ENCODE data around the gene IL20RB.
"Not testable (repeated sequence)": the region's sequence is repeated elsewhere in the genome, so short reads cannot be mapped to it uniquely, and the experiment has no call there.

The IL20RB gene

GRCh38 chr3:136943436-136943835, 14.3 kb upstream of the IL20RB start:
- no peak for DNase-seq (ENCODE audit: low read depth in 2 of 3, low spot score in 1 of 3)

- no peak for DNase-seq (ENCODE audit: low read depth in 2 of 3, low spot score in 1 of 3)
Observed at GRCh38 chr3:136946978-136947377, 10.8 kb upstream of the IL20RB start.

DNA sequence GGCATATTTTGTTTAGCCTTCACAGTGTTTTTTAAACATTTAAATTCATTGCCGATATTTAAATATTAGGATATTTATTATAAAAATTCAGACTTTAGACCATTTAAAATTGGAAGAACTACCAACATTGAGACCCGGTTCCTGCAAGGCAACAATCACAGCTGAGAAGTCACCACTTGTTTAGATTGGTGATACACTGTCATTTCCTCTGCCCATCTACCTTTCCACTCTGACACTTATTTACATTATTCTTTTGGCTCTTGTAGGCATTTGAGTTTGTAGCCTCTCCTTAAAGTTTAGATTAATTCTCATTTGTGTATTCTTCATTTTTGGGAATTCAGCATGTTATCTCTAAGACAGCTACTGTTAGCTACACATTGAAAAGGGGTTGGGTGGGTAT, 10.3 kb upstream of the IL20RB start:
- DNase-seq (ENCODE audit: low read depth in 2 of 3, low spot score in 1 of 3), result no peak

- no peak for DNase-seq (ENCODE audit: low read depth in 2 of 3, low spot score in 1 of 3)
Observed at GRCh38 chr3:136949146-136949545, 8.6 kb upstream of the IL20RB start.

GRCh38 chr3:136949708-136950107, 8.1 kb upstream of the IL20RB start:
- DNase-seq (ENCODE audit: low read depth in 2 of 3, low spot score in 1 of 3), result no peak

GRCh38 chr3:136950623-136951022, 7.2 kb upstream of the IL20RB start:
- no peak for DNase-seq (ENCODE audit: low read depth in 2 of 3, low spot score in 1 of 3)

DNA sequence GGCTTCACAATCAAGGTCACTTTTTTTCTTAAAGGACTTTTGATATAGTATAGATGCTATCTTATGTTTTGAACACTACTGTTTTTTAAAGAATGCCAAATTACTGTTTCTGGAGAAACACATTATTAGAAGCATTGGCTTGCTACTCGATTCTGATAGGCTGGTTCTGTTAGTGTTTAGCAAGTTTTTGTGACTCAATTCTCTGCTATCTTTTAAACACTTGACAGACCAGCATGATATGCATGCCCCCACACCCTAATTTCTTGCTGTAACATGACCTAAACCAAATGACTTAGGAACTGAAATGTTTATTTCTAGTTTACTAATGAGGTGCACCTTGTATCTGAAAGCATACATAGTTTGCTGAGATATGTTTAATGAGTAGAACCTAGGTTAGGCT, 5.5 kb upstream of the IL20RB start:
- DNase-seq (ENCODE audit: low read depth in 2 of 3, low spot score in 1 of 3), result no peak

DNA sequence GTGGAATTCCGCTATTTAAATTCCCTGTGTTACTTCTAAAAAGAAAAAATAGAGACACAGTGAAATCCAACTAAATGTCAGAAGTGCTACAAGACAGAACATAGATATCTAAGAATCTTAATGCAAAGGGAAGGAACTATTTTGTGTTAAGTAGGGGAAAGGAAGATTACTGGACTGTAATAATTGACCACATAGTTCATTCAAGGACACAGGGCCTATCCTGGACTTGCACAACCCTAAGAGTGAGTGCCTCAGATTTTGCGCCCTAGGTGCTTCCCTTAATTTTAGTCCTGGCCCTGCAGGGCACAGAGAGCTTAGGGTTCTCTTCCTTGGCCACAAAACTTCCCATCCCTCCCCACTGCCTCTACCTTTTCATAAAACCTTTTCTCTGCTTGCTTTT, 3.5 kb upstream of the IL20RB start:
- DNase-seq (ENCODE audit: low read depth in 2 of 3, low spot score in 1 of 3), result no peak

- DNase-seq (ENCODE audit: low read depth in 2 of 3, low spot score in 1 of 3), result no peak
Observed at GRCh38 chr3:136954980-136955780, 2.6 kb upstream of the IL20RB start.

DNA sequence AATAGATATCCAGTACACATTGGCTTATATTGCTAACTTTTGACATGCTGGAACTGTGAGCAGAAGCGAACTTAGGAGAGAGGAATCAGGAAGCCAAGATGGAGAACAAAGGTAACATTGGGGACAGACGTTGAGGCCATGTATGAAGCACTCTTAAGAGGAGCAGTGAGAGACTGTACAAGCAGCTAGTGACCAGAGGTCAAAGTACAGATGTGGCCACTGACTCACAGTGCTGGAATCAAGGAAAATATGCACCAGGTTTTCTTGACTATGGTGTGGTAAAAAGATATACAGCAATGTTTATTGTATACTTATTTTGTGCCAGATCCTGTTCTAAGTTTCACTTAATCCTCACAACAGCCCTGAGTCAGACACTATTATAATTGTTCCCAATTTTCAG, 2.0 kb upstream of the IL20RB start:
- DNase-seq (ENCODE audit: low read depth in 2 of 3, low spot score in 1 of 3), result no peak

DNA sequence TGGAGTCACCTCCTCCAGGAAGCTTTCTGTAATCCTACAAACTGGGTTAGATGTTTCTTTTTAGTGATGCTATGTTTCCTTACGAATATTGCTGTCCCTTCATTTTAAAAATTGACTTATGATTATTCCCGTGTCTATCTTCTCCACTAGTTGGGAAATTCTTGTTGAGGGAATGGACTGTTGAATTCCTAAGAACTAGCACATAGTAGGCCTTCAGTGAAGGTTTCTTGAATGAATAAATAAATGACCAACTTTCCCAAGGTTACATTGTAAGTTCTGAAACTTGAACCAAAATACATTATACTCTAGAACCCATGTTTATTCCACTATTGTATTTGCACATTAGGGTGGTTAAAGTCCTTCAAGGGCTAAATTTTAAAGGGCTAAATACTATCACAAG, 812 bp upstream of the IL20RB start:
- no peak for DNase-seq (ENCODE audit: low read depth in 2 of 3, low spot score in 1 of 3)

GRCh38 chr3:136958939-136959338, 1.2 kb downstream of the IL20RB start:
- DNase-seq (ENCODE audit: low read depth in 2 of 3, low spot score in 1 of 3), result no peak

DNA sequence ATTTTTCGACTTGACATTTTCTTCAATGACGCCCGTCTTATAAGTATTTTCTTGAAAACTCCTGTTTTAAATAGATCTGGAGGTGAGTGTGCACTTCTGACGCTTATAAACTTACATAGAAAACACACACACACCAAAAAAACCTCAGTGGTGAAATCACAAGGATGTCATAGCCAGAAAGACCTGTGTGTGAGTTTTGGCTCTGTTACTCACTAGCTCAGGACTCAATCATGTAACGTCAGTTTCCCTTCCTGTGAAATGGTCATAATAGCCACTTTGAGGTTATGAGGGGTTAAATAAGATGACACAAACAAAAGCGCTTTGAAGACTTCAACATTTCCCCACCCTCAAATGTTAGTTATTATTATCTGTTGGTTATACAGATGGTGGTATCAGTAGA, 1.8 kb downstream of the IL20RB start:
- DNase-seq (ENCODE audit: low read depth in 2 of 3, low spot score in 1 of 3), result no peak

GRCh38 chr3:136960838-136961836, 3.4 kb downstream of the IL20RB start:
- DNase-seq (ENCODE audit: low read depth in 2 of 3, low spot score in 1 of 3), result no peak

- DNase-seq (ENCODE audit: low read depth in 2 of 3, low spot score in 1 of 3), result no peak
Observed at GRCh38 chr3:136962927-136963326, 5.1 kb downstream of the IL20RB start.

DNA sequence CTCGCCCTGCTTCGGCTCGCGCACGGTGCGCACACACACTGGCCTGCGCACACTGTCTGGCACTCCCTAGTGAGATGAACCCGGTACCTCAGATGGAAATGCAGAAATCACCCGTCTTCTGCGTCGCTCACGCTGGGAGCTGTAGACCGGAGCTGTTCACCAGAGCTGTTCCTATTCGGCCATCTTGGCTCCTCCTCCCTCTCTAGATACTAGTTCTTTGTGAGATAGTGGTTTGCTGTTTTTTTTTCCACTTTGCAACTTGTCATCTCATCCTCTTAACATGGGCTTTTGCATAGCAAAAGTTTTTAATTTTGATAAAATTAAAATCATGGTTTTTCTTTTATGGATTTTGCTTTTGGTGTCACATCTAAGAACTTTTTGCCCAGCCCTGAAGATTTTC, 11.8 kb downstream of the IL20RB start:
- DNase-seq (ENCODE audit: low read depth in 2 of 3, low spot score in 1 of 3), result not testable (repeated sequence)

DNA sequence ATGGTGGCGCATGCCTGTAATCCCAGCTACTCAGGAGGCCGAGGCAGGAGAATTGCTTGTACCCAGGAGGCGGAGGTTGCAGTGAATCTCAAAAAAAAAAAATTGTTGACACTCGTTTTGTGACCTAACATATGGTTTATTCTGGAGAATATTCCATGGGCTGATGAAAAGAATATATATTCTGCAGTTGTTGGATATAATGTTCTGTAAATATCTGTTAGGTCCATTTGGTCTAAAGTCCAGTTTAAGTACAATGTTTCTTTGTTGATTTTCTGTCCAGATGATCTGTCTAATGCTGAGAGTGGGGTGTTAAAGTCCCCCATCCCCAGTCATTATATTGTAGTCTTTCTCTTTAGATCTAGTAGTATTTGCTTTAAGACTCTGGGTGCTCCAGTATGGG, 15.6 kb downstream of the IL20RB start:
- DNase-seq (ENCODE audit: low read depth in 2 of 3, low spot score in 1 of 3), result no peak

- no peak for DNase-seq (ENCODE audit: low read depth in 2 of 3, low spot score in 1 of 3)
Observed at GRCh38 chr3:136974670-136975069, 16.9 kb downstream of the IL20RB start.

- DNase-seq (ENCODE audit: low read depth in 2 of 3, low spot score in 1 of 3), result no peak
Observed at GRCh38 chr3:136979204-136979603, 21.4 kb downstream of the IL20RB start.

DNA sequence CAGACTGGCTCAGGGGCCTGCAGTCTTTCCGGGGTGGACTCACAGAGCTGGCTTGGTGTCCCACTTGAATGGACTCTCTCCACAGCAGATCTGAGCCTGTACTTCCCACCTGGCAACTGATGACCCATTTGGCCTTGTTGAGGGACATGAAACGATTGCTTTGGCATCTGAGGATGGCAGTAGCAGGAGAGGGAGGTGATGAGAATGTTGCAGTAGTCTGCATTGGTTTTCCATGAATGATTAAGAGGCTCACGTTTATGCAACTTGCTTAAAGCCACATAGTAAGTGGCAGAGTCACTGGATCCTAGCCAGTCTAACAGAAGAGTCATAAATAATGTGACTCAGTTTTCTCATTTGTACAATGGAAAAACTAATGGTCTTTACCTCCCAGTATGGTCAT, 21.9 kb downstream of the IL20RB start:
- DNase-seq (ENCODE audit: low read depth in 2 of 3, low spot score in 1 of 3), result no peak

GRCh38 chr3:136982033-136982432, 24.2 kb downstream of the IL20RB start:
- DNase-seq (ENCODE audit: low read depth in 2 of 3, low spot score in 1 of 3), result no peak

DNA sequence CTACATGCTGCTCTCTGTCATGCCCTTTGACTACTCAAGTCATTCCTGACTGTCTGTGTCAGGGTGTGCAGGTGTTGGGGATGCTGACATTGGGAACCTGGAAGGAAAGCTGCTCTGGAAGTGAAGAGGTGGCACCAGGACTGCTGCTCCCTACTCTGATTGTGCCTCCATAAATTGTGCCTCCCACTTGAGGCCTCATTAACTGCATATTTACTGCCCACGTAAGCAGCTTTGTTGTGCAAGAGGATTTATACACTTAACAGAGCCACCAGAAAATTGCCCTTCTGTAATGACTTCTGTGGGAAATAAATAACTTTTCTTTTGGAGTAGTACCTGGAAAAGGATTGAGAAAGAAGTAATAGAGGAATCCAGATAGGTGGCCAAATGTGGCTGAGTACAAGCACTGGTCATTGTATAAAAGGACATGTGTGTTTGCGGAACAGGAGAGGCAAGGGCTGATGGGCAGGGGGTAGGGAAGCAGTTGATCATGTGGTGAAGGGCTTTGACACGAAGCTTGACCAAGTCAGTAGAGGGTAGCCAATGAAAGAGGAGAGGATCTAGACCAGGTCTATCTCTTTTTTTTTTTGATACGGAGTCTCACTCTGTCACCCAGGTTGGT, 24.8 kb downstream of the IL20RB start:
- no peak for DNase-seq (ENCODE audit: low read depth in 2 of 3, low spot score in 1 of 3)

Data from stimulated activated CD4-positive, alpha-beta T cell treated with anti-CD3 and anti-CD28 coated beads, Interleukin-12 subunit alpha, Interleukin-12 subunit beta, amount 100 ng/mL, for 48 hours (primary cell).